ENCODE data around the gene AGMO.

The AGMO gene

DNA sequence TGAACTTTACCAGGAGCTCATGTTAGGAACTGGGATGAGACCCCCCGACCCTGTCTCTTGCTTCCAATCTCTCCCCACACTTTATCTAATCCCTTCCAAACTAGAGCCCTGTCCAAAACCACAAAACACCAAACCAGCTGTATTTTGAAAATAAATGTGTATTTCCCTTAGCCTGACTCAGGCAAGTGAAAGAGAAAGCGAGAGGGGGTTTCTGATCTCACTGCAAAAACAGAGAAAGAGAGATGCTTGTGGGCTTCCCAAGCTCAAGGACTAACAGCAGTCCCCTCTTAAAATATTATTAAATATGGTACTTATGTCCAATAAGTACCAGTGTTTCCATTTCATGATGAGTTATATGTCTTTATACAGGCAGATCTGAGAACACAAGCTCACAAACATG lies 122.0 kb downstream of the AGMO start:
- no peak for DNase-seq (ENCODE audit: low read depth)
- H3K4me3 ChIP-seq (ENCODE audit: low read depth, low read length), result no peak overlapping the region
- TF ChIP-seq, protein P1, sequence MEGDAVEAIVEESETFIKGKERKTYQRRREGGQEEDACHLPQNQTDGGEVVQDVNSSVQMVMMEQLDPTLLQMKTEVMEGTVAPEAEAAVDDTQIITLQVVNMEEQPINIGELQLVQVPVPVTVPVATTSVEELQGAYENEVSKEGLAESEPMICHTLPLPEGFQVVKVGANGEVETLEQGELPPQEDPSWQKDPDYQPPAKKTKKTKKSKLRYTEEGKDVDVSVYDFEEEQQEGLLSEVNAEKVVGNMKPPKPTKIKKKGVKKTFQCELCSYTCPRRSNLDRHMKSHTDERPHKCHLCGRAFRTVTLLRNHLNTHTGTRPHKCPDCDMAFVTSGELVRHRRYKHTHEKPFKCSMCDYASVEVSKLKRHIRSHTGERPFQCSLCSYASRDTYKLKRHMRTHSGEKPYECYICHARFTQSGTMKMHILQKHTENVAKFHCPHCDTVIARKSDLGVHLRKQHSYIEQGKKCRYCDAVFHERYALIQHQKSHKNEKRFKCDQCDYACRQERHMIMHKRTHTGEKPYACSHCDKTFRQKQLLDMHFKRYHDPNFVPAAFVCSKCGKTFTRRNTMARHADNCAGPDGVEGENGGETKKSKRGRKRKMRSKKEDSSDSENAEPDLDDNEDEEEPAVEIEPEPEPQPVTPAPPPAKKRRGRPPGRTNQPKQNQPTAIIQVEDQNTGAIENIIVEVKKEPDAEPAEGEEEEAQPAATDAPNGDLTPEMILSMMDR (IDR thresholded peaks at IDR 0.05; ENCODE audit: low read depth, low read length, missing control alignments), result no peak

DNA sequence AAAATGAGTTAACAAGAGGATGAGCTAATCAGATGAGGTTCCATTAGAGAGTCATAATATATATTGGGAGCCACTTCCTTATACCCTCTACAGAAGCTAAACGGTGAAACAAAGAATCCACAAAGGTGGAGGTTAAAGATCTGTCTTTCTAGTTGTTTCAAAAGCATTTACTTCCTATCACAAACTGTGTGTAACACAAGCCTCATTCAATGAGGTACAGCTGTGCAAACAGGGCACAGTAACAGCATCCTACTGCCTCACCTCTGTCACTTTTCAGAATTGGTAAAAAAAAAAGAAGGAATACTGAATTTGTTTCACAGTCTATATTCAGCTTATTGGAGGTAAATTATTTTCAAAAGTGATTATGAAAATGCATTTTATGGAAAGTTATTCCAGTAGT lies 128.7 kb downstream of the AGMO start:
- DNase-seq (ENCODE audit: low read depth), result no peak
- TF ChIP-seq, protein P1 (IDR thresholded peaks at IDR 0.05; ENCODE audit: low read depth, low read length, missing control alignments), result no peak
- H3K4me3 ChIP-seq (ENCODE audit: low read depth, low read length), result no peak overlapping the region

GRCh38 chr7:15430911-15431310 lies 130.9 kb downstream of the AGMO start:
- H3K4me3 ChIP-seq (ENCODE audit: low read depth, low read length), result no peak overlapping the region
- TF ChIP-seq, protein P1 (IDR thresholded peaks at IDR 0.05; ENCODE audit: low read depth, low read length, missing control alignments), result no peak
- no peak for DNase-seq (ENCODE audit: low read depth)

GRCh38 chr7:15430191-15430590 lies 131.6 kb downstream of the AGMO start:
- DNase-seq (ENCODE audit: low read depth), result no peak
- TF ChIP-seq, protein P1 (IDR thresholded peaks at IDR 0.05; ENCODE audit: low read depth, low read length, missing control alignments), result no peak
- H3K4me3 ChIP-seq (ENCODE audit: low read depth, low read length), result no peak overlapping the region

DNA sequence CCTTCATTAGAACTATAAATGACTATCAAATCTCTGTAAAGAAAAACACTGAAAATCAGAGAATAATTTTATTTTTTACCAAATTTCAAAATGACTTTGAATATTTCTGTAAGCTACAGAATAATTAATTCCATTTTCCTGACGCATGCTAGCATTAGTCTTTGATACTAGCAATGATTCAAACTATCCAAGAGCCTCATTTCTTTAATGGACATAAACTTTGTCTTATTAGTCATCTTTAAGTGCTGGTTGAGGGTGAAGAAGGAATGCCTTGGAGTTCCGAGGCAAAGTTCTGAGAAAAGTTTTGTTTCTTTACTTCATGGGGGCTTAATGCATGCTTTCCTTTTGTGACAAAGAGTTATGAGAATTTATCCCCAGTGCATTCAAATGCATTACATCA lies 137.3 kb downstream of the AGMO start:
- TF ChIP-seq, protein P1 (IDR thresholded peaks at IDR 0.05; ENCODE audit: low read depth, low read length, missing control alignments), result no peak

GRCh38 chr7:15419596-15419995 lies 142.2 kb downstream of the AGMO start:
- TF ChIP-seq, protein P1 (IDR thresholded peaks at IDR 0.05; ENCODE audit: low read depth, low read length, missing control alignments), result no peak
- no peak for DNase-seq (ENCODE audit: low read depth)
- no peak overlapping the region for H3K4me3 ChIP-seq (ENCODE audit: low read depth, low read length)

More for the DNA sequence above, 137.3 kb downstream of the AGMO start:
- no peak for DNase-seq (ENCODE audit: low read depth)
- no peak overlapping the region for H3K4me3 ChIP-seq (ENCODE audit: low read depth, low read length)

- H3K4me3 ChIP-seq (ENCODE audit: low read depth, low read length), result no peak overlapping the region
- no peak for DNase-seq (ENCODE audit: low read depth)
These were observed 143.6 kb downstream of the AGMO start for GRCh38 chr7:15418264-15418663.

More at GRCh38 chr7:15418264-15418663, 143.6 kb downstream of the AGMO start:
- TF ChIP-seq, protein P1 (IDR thresholded peaks at IDR 0.05; ENCODE audit: low read depth, low read length, missing control alignments), result no peak

Data from GM12864 (cell line).